Uterus (tissue), 2 donors: Measurements from ENCODE around the gene HTT.

Source experiments
- POLR2A ChIP-seq, 2 donors: fragments of 450-650 bp; IDR thresholded peaks; one replicate each; pipeline ENCODE4 v1.6.1; 2016; ENCODE audit warnings: antibody characterized with exemption in 2 of 2, mild to moderate bottlenecking in 1 of 2, moderate library complexity in 1 of 2
- TF ChIP-seq, protein P1 (sequence below), 4 experiments: fragments of 200-600 bp in 2 of 4; fragments of 450-650 bp in 2 of 4; sonication (generic) in 2 of 4; IDR thresholded peaks; one replicate each; pipeline ENCODE4 v1.5.1; 2016 to 2019; ENCODE audit warnings: antibody characterized with exemption in 4 of 4, mild to moderate bottlenecking in 2 of 4, moderate library complexity in 1 of 4

DNA sequence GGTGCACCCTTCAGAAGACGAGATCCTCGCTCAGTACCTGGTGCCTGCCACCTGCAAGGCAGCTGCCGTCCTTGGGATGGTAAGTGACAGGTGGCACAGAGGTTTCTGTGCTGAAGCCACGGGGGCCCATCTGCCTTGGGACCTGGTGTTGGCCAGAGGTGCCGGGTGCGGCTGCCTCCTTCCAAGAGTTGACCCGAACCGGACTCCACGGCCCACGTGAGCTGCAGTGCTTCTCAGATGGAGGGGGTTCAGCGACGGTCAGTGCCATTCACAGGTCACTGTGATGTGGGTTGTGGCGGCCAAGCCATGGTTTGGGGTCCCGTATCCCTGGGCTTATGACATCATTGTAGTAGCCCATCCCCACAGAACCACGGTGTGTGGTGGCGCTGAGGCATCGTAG lies 155.5 kb downstream of the HTT start:
- TF ChIP-seq POLR2A (IDR thresholded peaks at IDR 0.05): no peak
- TF ChIP-seq, protein P1, sequence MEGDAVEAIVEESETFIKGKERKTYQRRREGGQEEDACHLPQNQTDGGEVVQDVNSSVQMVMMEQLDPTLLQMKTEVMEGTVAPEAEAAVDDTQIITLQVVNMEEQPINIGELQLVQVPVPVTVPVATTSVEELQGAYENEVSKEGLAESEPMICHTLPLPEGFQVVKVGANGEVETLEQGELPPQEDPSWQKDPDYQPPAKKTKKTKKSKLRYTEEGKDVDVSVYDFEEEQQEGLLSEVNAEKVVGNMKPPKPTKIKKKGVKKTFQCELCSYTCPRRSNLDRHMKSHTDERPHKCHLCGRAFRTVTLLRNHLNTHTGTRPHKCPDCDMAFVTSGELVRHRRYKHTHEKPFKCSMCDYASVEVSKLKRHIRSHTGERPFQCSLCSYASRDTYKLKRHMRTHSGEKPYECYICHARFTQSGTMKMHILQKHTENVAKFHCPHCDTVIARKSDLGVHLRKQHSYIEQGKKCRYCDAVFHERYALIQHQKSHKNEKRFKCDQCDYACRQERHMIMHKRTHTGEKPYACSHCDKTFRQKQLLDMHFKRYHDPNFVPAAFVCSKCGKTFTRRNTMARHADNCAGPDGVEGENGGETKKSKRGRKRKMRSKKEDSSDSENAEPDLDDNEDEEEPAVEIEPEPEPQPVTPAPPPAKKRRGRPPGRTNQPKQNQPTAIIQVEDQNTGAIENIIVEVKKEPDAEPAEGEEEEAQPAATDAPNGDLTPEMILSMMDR (IDR thresholded peaks at IDR 0.05): no peak
